MM.1S (cell line): ENCODE results near the gene DLAT.
"Not testable (repeated sequence)": the region's sequence is repeated elsewhere in the genome, so short reads cannot be mapped to it uniquely, and the experiment has no call there.

Experiments used
- DNase-seq: peaks from one replicate; pipeline ENCODE4 v3.0.0-alpha.2; 2015
- H2AFZ ChIP-seq: fragments of 300-600 bp; sonication (generic); 2 replicates; pipeline ENCODE4 v1.6.0; 2016; ENCODE audit warnings: antibody characterized with exemption, low read length
- H3F3A ChIP-seq: fragments of 300-600 bp; sonication (generic); 2 replicates; pipeline ENCODE4 v1.6.1; 2016; ENCODE audit warnings: mild to moderate bottlenecking, antibody characterized with exemption, low read length, moderate library complexity, mixed read lengths; ENCODE audit not compliant: insufficient read depth
- H3K27ac ChIP-seq: fragments of 300-600 bp; sonication (generic); 2 replicates; pipeline ENCODE4 v1.5.1; 2016; ENCODE audit warnings: mild to moderate bottlenecking, low read length
- H3K27me3 ChIP-seq: fragments of 300-600 bp; sonication (generic); replicated peaks from 2 replicates; pipeline ENCODE4 v1.6.0; 2016; ENCODE audit warnings: low read length; ENCODE audit not compliant: insufficient read depth
- H3K36me3 ChIP-seq: fragments of 300-600 bp; sonication (generic); replicated peaks from 2 replicates; pipeline ENCODE4 v1.6.1; 2016; ENCODE audit warnings: mild to moderate bottlenecking, low read length, mixed read lengths; ENCODE audit not compliant: insufficient read depth
- H3K4me1 ChIP-seq: fragments of 300-600 bp; sonication (generic); 2 replicates; pipeline ENCODE4 v1.6.1; 2016; ENCODE audit warnings: low read length, mixed read lengths
- H3K4me2 ChIP-seq: fragments of 300-600 bp; sonication (generic); 2 replicates; pipeline ENCODE4 v1.6.0; 2016; ENCODE audit warnings: low read depth, low read length
- H3K4me3 ChIP-seq: fragments of 300-600 bp; sonication (generic); 2 replicates; pipeline ENCODE4 v1.5.1; 2016; ENCODE audit warnings: low read length, mixed read lengths
- H3K79me2 ChIP-seq: fragments of 300-600 bp; sonication (generic); 2 replicates; pipeline ENCODE4 v1.6.1; 2016; ENCODE audit warnings: mixed run types, low read length, mixed read lengths
- H3K9ac ChIP-seq: fragments of 300-600 bp; sonication (generic); 2 replicates; pipeline ENCODE4 v1.6.1; 2016; ENCODE audit warnings: low read length, mixed read lengths
- H3K9me2 ChIP-seq: fragments of 300-600 bp; sonication (generic); replicated peaks from 2 replicates; pipeline ENCODE4 v1.6.1; 2016; ENCODE audit warnings: mild to moderate bottlenecking, low read length, mixed read lengths; ENCODE audit not compliant: insufficient read depth
- H3K9me3 ChIP-seq: fragments of 300-600 bp; sonication (generic); replicated peaks from 2 replicates; pipeline ENCODE4 v1.6.1; 2016; ENCODE audit warnings: mild to moderate bottlenecking, low read length, mixed read lengths; ENCODE audit not compliant: insufficient read depth
- H4K20me1 ChIP-seq: fragments of 300-600 bp; sonication (generic); 2 replicates; pipeline ENCODE4 v1.6.1; 2016; ENCODE audit warnings: mild to moderate bottlenecking, low read length, moderate library complexity, mixed read lengths; ENCODE audit not compliant: insufficient read depth
- CTCF ChIP-seq: fragments of 300-600 bp; sonication (generic); IDR thresholded peaks from 2 replicates; pipeline ENCODE4 v1.5.1; 2016; ENCODE audit warnings: antibody characterized with exemption, low read length, mixed read lengths
- EZH2 ChIP-seq: fragments of 300-600 bp; sonication (generic); optimal IDR thresholded peaks from 2 replicates; pipeline ENCODE3; 2017; ENCODE audit warnings: low read depth, mild to moderate bottlenecking, antibody characterized with exemption, low read length, mixed read lengths
- EZH2phosphoT487 ChIP-seq: fragments of 300-600 bp; sonication (generic); IDR thresholded peaks from 2 replicates; pipeline ENCODE4 v1.6.1; 2018; ENCODE audit warnings: antibody characterized with exemption, low read length

The DLAT gene

GRCh38 chr11:112025707-112026106 is 499 bp downstream of the DLAT start:
- Histone ChIP-seq H3K4me2 (peak overlapping the region; percentile 74; the same call in 1 of the 2 replicates), H2AFZ (peak overlapping the region; percentile 94), H3K4me1 (peaks cover 3% of the 10 kb centered on the region; the same call in 1 of the 2 replicates), H3K9me2 (no peaks in the 10 kb centered on the region), H3K27me3 (no peaks in the 10 kb centered on the region), H3K4me3 (peak overlapping the region; percentile 86), H3F3A (peaks cover 10% of the 10 kb centered on the region), H3K9ac (peak overlapping the region; percentile 93), H3K9me3 (no peaks in the 10 kb centered on the region), H4K20me1 (no peaks in the 10 kb centered on the region), H3K79me2 (peaks cover 18% of the 10 kb centered on the region), H3K27ac (peak overlapping the region; percentile 81; the same call in 1 of the 2 replicates), H3K36me3 (0 out of 2 replicates have a peak, but pooled peaks cover 9% of the 10 kb centered on the region)
- TF ChIP-seq CTCF: no peak
- no peak for TF ChIP-seq EZH2phosphoT487
- no peak for TF ChIP-seq EZH2
- peak; percentile 13 for DNase-seq

- H3K4me2 ChIP-seq, H3K27ac ChIP-seq, H2AFZ ChIP-seq, H3K9ac ChIP-seq, H3K36me3 ChIP-seq, H4K20me1 ChIP-seq, H3F3A ChIP-seq, DNase-seq, H3K4me1 ChIP-seq, H3K4me3 ChIP-seq, H3K9me3 ChIP-seq, H3K9me2 ChIP-seq, H3K27me3 ChIP-seq: not testable (repeated sequence)
- H3K79me2 ChIP-seq: peaks cover 18% of the 10 kb centered on the region
Measured at GRCh38 chr11:112026784-112027410, 1.7 kb downstream of the DLAT start.

GRCh38 chr11:112029460-112029859 is 4.3 kb downstream of the DLAT start:
- H3K36me3 ChIP-seq: 0 out of 2 replicates have a peak, but pooled peaks cover 11% of the 10 kb centered on the region
- TF ChIP-seq EZH2phosphoT487: no peak
- no peak for TF ChIP-seq CTCF
- no peak for TF ChIP-seq EZH2
- H3K27me3 ChIP-seq: no peaks in the 10 kb centered on the region
- no peaks in the 10 kb centered on the region for H3K9me3 ChIP-seq
- no peak for DNase-seq
- no peaks in the 10 kb centered on the region for H3K4me1 ChIP-seq
- no peak overlapping the region for H3K4me2 ChIP-seq
- peaks cover 2% of the 10 kb centered on the region for H3F3A ChIP-seq
- H4K20me1 ChIP-seq: no peaks in the 10 kb centered on the region
- no peak overlapping the region for H3K4me3 ChIP-seq
- H3K79me2 ChIP-seq: peaks cover 23% of the 10 kb centered on the region
- H2AFZ ChIP-seq: no peak overlapping the region
- H3K9ac ChIP-seq: no peak overlapping the region
- no peak overlapping the region for H3K27ac ChIP-seq
- H3K9me2 ChIP-seq: no peaks in the 10 kb centered on the region

- Histone ChIP-seq H4K20me1 (no peaks in the 10 kb centered on the region), H3K9ac (no peak overlapping the region), H3K36me3 (peaks cover 12% of the 10 kb centered on the region; the same call in 1 of the 2 replicates), H2AFZ (no peak overlapping the region), H3F3A (no peaks in the 10 kb centered on the region), H3K27ac (no peak overlapping the region), H3K79me2 (peaks cover 13% of the 10 kb centered on the region; the same call in 1 of the 2 replicates), H3K4me1 (no peaks in the 10 kb centered on the region), H3K4me2 (no peak overlapping the region), H3K4me3 (no peak overlapping the region), H3K27me3 (no peaks in the 10 kb centered on the region), H3K9me2 (no peaks in the 10 kb centered on the region), H3K9me3 (no peaks in the 10 kb centered on the region)
- no peak for DNase-seq
- no peak for TF ChIP-seq CTCF
- no peak for TF ChIP-seq EZH2phosphoT487
- TF ChIP-seq EZH2: no peak
Measured at GRCh38 chr11:112033902-112034301, 8.7 kb downstream of the DLAT start.
